Measurements from ENCODE around the gene GOLGA3. TPM values are rescaled to one million over a fixed set of nuclear protein-coding genes. Genes with fewer than 3 reads are reported as not detected.

Gene GOLGA3, protein sequence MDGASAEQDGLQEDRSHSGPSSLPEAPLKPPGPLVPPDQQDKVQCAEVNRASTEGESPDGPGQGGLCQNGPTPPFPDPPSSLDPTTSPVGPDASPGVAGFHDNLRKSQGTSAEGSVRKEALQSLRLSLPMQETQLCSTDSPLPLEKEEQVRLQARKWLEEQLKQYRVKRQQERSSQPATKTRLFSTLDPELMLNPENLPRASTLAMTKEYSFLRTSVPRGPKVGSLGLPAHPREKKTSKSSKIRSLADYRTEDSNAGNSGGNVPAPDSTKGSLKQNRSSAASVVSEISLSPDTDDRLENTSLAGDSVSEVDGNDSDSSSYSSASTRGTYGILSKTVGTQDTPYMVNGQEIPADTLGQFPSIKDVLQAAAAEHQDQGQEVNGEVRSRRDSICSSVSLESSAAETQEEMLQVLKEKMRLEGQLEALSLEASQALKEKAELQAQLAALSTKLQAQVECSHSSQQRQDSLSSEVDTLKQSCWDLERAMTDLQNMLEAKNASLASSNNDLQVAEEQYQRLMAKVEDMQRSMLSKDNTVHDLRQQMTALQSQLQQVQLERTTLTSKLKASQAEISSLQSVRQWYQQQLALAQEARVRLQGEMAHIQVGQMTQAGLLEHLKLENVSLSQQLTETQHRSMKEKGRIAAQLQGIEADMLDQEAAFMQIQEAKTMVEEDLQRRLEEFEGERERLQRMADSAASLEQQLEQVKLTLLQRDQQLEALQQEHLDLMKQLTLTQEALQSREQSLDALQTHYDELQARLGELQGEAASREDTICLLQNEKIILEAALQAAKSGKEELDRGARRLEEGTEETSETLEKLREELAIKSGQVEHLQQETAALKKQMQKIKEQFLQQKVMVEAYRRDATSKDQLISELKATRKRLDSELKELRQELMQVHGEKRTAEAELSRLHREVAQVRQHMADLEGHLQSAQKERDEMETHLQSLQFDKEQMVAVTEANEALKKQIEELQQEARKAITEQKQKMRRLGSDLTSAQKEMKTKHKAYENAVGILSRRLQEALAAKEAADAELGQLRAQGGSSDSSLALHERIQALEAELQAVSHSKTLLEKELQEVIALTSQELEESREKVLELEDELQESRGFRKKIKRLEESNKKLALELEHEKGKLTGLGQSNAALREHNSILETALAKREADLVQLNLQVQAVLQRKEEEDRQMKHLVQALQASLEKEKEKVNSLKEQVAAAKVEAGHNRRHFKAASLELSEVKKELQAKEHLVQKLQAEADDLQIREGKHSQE (N-terminal part only)
- 81.3 and 99.7 TPM in 2 replicates for total RNA-seq

DNA sequence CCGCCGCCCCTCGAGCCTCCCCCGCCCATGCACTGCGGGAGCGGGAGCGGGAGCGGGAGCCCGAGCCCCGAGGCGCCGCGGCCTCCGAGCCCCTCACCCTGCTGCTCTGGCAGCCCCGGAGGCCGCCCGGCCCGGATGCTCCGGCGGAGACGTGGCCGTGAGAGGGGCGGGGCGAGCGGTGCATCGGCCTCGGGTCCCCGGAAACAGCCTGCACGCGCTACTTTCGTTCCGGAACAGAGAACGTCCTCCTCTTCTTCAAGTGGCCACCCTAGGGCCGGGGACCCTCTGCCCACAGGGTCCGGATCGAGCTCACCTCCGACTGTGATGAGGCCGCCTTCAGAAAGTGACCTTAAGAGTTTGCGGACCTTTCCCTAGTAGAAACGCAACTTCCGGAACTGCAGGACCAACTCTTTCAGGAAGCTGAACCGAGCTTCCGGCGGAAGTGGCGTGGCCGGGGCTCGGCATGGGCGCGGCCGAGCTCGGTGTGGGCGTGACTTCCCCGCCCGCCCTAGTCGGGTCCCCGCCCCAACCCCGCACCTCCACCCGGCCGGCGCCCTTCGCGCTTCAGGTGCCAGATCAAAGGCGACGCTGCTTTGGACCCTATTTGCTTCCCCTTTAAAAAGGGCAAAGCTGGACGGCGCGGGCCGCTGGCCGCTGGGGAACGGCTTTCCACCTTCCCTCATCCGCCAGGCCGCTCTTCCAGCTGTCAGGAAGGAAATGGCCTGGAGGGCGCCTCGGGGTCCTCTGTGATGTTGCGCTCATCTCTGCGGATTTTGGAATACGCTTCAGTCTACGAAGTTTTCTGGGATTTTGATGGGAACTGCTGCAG, at the start of gene GOLGA3:
GOLGA3 (minus strand) TSS at position 164 of the 829 bp plus-strand sequence. CDS start 6,741 bp downstream, outside the sequence.

DNA sequence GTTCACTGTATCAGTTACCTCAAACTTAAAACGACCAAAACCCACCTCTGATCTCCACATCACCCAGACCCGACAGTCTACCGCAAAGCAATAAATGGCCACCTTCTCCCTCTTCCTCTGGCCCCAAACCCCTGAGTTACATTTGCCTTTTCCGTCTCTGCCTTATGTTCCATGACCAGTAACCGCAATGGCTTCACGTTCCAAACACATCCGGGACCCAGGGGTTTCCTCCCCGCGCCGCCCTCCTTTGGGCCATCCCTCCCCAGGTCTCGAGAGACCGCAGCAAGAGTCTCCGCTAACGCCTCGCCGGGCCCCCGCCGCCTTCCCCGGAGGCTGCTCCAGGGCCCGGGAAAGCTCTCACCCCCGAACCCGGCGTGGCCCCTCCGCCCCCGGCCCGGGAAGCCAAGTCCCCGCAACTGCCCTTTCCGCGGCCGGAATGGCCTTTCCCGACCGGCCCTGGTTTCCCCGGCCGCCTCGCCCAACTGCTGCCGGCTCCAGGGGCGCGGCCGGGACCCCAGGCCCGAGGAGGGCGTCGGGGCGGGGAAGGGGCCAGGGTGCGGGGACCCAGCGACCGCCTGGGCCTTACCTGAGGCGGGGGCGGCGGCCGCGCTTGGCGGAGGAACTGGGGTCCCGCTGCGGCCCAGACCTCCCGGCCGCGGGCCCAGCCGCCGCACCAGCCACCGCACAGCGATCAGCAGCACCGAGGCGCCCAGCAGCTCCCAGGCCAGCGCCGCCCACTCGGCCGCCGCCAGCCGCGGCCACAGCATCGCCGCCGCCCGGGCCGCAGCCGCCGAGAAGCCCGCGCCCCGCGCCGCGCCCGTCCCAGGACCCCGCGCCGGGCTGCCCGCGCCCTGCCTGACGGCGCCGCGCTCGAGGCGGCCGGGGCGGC, 67.4 kb downstream of the GOLGA3 start, which contains the start of gene ANKLE2:
ANKLE2 (minus strand) TSS at position 801 of the 889 bp plus-strand sequence; CDS start at position 767, 34 bp downstream.

Other genes starting within 250 kb of the GOLGA3 start
- not detected in 2 replicates for gene LRCOL1, start 218.3 kb downstream of the GOLGA3 start, total RNA-seq
- not detected in 2 replicates for gene P2RX2, start 210.1 kb downstream of the GOLGA3 start, total RNA-seq
- gene POLE, start 141.5 kb downstream of the GOLGA3 start, total RNA-seq, result 14.3 and 21.1 TPM in 2 replicates
- 21.1 and 26.4 TPM in 2 replicates for gene PXMP2, start 141.3 kb downstream of the GOLGA3 start, total RNA-seq
- 62.7 and 82.5 TPM in 2 replicates for gene PGAM5, start 118.0 kb downstream of the GOLGA3 start, total RNA-seq
- 51.2 and 53.9 TPM in 2 replicates for gene ANKLE2, start 67.0 kb downstream of the GOLGA3 start, total RNA-seq
- 36.5 and 36.7 TPM in 2 replicates for gene CHFR, start 58.7 kb upstream of the GOLGA3 start, total RNA-seq
- 7.8 and 10.5 TPM in 2 replicates for gene ZNF605, start 127.4 kb upstream of the GOLGA3 start, total RNA-seq
- 10.4 and 12.5 TPM in 2 replicates for gene ZNF26, start 157.5 kb upstream of the GOLGA3 start, total RNA-seq
- 17.2 and 22.6 TPM in 2 replicates for gene ZNF84, start 208.6 kb upstream of the GOLGA3 start, total RNA-seq

Measured in epithelial cell of umbilical artery (primary cell).